Fibroblast of peridontal ligament (primary cell): Measurements from ENCODE around the gene ZNF710.
A peak's percentile ranks its signal among the peaks of the same experiment; 100 is the strongest.
"Not testable (repeated sequence)": the region's sequence is repeated elsewhere in the genome, so short reads cannot be mapped to it uniquely, and the experiment has no call there.

Experiments
- DNase-seq: peaks from one replicate; pipeline ENCODE4 v3.0.0-alpha.2; 2010; ENCODE audit errors: extremely low read depth

ZNF710 gene, protein sequence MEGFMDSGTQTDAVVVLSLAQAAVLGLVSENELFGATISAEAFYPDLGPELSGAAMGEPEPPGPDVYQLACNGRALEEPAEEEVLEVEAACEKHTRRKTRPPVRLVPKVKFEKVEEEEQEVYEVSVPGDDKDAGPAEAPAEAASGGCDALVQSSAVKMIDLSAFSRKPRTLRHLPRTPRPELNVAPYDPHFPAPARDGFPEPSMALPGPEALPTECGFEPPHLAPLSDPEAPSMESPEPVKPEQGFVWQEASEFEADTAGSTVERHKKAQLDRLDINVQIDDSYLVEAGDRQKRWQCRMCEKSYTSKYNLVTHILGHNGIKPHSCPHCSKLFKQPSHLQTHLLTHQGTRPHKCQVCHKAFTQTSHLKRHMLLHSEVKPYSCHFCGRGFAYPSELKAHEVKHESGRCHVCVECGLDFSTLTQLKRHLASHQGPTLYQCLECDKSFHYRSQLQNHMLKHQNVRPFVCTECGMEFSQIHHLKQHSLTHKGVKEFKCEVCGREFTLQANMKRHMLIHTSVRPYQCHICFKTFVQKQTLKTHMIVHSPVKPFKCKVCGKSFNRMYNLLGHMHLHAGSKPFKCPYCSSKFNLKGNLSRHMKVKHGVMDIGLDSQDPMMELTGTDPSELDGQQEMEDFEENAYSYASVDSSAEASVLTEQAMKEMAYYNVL

DNA sequence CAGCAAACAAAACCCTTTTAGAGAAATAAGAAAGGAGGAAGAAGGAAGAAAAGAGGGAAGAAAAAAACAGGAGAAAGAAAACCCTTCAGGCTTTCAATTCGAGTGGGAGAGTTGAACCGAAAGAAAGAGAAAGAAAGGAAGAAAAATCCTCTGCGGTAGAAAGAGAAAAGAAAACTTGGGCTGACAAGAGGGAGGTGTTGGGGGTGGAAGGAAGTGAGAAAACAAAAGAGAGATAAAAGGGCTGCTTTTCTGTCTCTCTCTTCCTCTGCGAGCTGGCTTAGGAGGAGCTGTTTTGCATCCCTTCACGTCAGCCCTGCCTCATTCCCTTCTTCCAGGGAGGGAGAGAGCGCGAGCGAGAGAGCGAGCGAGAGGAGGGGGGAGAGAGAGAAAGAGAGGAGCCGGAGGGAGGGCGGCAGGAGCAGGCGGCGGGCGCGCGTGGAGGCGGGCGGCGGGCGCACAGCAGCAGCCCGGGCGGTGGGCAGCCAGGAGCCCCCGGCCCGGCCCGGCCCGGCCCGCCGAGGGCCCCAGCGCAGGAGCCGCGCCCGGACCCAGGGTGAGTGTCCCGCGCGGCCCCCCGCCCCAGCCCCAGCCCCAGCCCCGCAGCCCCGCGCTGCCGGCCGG lies at the start of gene ZNF710:
Gene ZNF710 (plus strand): TSS at position 263 of the 621 bp plus-strand sequence. CDS start 65,814 bp downstream, outside the sequence.
- DNase-seq, result peak; percentile 77

- DNase-seq, result no peak
Observed at GRCh38 chr15:89954541-89954940, 46.6 kb upstream of the ZNF710 start.

DNA sequence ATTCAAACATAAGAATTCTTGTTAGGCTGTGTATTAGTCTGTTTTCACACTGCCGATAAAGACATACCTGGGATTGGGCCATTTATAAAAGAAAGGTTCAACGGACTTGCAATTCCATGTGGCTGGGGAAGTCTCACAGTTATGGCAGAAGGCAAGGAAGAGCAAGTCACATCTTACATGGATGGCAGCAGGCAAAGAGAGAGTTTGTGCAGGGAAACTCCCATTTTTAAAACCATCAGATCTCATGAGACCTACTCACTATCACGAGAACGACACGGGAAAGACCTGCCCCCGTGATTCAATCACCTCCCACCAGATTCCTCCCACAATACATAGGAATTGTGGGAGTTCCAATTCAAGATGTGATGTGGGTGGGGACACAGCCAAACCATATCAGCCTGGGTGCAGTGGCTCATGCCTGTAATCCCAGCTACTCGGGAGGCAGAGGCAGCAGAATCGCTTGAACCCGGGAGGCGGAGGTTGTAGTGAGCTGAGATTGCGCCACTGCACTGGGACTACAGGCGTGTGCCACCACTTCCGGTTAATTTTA lies 45.6 kb upstream of the ZNF710 start:
- DNase-seq, result not testable (repeated sequence)

- DNase-seq, result no peak
Observed at GRCh38 chr15:89958107-89958805, 42.9 kb upstream of the ZNF710 start.

GRCh38 chr15:89963301-89964231 lies 37.6 kb upstream of the ZNF710 start:
- no peak for DNase-seq

- no peak for DNase-seq
Observed at GRCh38 chr15:89964232-89964954, 36.7 kb upstream of the ZNF710 start.

DNA sequence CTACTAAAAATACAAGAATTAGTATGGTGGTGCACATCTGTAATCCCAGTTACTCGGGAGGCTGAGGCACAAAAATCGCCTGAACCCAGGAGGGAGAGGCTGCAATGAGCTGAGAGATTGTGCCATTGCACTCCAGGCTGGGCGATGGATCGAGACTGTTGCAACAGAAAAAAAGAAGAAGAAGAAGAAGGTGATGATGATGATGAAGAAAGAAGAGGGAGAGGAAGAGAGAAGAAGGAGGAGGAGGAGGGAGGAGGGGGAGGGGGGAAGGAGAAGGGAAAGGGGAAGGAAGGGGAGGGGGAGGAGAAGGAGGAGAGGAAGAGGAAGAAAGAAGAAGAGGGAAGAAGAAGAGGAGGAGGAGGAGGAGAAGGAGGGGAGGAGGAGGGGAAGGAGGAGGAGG lies 33.2 kb upstream of the ZNF710 start:
- DNase-seq, result no peak

GRCh38 chr15:89971592-89971997 lies 29.5 kb upstream of the ZNF710 start:
- DNase-seq, result peak; percentile 7

- DNase-seq, result no peak
Observed at GRCh38 chr15:89972085-89972484, 29.0 kb upstream of the ZNF710 start.

DNA sequence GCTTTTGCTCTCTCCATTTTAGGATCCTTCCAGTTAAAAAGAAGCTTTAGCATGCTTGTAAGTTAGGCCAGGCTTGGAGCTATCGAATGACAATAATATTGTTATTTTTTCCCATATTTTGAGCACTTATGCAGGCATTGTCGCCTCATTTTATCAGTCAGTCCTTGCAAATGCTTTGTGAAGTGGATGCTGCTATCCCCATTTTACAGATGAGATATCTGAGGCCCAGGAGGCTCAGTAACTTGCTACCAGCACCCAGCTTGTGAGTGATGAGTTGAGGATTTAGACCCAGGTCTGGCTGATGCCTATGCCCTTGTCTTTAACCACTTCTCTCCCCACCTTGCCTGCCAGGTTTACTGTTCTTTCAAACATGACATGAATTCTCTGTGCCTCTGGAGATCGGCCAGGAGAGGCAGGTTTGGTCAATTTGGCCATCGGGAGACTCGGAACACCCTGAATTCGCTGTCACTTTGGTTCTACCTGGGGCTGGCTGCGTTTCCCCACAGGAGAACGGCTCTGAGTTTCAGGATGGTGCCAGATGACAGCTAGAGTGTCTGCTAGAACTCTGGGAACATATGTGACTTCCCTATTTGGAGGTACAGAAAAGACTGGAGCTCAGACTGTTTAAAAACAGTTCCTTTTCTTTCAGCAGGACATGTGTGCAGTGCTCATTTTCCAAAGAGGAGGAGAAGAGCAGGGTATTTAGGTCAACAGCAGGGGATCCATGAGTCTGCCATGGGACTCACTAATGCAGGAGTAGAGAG lies 25.5 kb upstream of the ZNF710 start:
- DNase-seq, result no peak

GRCh38 chr15:89976246-89976600 lies 24.9 kb upstream of the ZNF710 start:
- DNase-seq, result no peak

- not testable (repeated sequence) for DNase-seq
Observed at GRCh38 chr15:89977836-89978235, 23.3 kb upstream of the ZNF710 start.

DNA sequence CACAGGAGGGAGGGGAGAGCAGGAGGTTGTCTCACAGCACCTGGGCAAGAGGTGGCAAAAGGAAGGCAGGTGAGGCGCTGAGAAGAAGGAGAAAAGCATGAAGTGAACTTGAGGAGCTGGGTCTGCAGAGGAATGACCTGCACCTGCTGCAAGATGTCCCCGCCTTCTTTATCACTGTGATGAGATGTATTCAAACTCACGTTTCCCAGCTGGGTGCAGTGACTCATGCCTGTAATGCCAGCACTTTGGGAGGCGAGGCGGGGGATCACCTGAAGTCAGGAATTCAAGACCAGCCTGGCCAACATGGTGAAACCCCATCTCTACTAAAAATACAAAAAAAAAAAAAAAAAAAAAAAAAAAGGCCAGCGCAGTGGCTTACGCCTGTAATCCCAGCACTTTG lies 22.2 kb upstream of the ZNF710 start:
- DNase-seq, result no peak

- no peak for DNase-seq
Observed at GRCh38 chr15:89980896-89981295, 20.2 kb upstream of the ZNF710 start.

DNA sequence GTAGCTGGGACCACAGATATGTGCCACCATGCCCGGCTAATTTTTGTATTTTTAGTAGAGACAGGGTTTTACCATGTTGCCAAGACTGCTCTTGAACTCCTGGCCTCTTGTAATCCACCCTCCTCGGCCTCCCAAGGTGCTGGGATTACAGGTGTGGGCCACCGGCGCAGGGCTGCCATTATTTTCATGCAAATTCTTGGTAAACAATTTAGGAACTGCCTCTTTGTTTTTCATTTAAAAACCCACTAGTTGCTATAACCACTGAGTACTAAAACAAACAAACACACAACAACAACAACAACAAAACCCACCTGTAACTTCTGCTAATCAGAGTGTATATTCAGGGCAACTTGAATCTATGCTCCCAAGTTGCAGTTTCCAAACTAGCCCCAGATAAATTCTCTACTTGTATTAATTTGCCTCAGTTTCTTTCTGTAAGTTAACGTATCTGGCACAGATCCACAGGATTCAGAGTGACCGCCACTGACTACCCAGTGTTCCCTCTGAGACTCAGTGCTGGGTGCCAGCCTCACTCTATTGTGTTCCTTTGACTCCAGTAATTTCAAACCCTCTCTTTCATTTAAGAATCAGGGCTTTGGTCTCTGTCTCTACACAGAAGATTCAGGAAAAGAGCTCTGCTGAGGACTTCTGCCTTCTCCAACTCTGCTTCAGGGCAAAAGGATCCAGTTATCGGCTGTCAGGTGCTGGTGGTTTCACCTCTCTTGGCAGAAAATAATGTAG lies 18.6 kb upstream of the ZNF710 start:
- DNase-seq, result no peak

DNA sequence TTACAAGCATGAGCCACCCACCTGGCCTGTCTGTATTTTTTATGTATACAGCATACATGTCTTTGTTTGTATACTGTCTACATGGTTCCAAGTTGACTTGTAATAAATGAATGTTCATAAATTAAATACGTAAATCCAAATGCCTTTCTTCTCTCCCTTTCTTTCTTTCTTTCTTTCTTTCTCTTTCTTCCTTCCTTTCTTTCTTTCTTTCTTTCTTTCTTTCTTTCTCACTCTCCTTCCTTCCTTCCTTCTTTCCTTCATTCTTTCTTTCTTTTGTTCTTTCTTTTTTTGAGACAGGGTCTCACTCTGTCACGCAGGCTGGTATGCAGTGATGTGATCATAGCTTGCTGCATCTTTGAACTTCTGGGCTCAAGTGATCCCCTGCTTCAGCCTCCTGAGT lies 17.1 kb upstream of the ZNF710 start:
- DNase-seq, result no peak

GRCh38 chr15:89984421-89985010 lies 16.6 kb upstream of the ZNF710 start:
- DNase-seq, result no peak

- no peak for DNase-seq
Observed at GRCh38 chr15:89985111-89985510, 16.0 kb upstream of the ZNF710 start.
